Superior temporal gyrus (tissue), 1 donor: Measurements from ENCODE around the gene IGF1R.

Experiments used
- DNase-seq: peaks from one replicate; pipeline ENCODE4 v3.0.0-alpha.2; 2016; ENCODE audit errors: extremely low spot score

Gene IGF1R

GRCh38 chr15:98725874-98726273, 77.5 kb downstream of the IGF1R start:
- DNase-seq = no peak

- no peak for DNase-seq
Measured at GRCh38 chr15:98727115-98728040, 79.0 kb downstream of the IGF1R start.

- DNase-seq = no peak
Measured at GRCh38 chr15:98728082-98728810, 79.9 kb downstream of the IGF1R start.

DNA sequence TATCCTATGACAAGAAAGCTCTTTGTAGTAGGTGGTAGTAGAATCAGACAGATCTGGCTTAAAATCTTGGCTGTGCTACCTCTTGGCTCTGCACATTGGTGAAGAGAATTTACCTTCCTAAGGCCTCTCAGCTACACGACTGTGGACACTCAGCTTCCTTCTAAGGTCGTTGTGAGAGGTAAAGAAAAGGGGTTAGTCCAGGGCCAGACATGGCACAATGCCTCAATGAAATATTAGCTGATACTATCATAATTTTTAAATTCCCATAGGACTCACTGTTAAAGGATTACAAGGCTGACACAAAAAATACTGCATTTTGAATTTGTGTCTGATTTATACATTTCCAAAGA, 80.4 kb downstream of the IGF1R start:
- no peak for DNase-seq

- no peak for DNase-seq
Measured at GRCh38 chr15:98729446-98730042, 81.2 kb downstream of the IGF1R start.

DNA sequence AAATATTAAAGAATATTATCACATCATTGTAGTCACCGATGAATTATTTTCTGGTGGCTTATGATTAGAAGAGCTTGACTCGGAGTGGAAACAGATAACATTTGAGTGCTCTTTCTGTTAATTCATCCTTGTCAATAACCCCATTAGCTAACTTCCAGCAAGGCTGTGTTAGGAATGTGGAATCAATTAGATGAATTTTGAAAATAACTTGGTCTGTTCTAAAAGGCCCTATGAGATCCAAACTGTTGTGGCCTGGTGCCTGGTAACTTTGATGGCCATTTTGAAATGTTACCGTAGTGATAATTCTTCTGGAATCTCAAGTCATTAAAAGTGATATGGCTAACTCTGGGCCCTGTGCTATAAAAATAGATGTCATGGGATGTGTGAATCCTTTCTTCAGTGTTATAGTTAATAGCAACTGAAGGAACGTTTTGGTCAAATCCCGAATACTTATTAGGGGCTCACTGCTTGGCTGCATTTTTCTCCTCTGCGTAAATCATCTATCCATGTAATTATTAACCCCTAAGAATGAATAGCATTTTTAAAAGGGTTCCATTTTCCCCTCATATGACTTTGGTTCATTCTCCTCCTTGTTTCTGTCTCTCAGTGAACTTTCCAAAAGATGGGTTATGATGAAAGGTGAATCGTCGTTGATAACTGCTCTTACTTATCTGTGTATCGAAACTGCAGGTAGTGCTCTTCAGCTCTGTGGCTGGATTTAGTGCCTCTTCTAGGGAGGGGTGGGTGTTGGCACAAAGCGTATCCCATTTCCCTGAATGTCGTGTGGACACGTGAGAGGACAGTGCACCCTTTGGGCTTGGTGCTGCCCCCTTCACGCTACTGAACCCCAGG, 82.7 kb downstream of the IGF1R start:
- no peak for DNase-seq

GRCh38 chr15:98731712-98732450, 83.5 kb downstream of the IGF1R start:
- DNase-seq = no peak

GRCh38 chr15:98733098-98733497, 84.8 kb downstream of the IGF1R start:
- no peak for DNase-seq

- DNase-seq = no peak
Measured at GRCh38 chr15:98734466-98735199, 86.3 kb downstream of the IGF1R start.

- no peak for DNase-seq
Measured at GRCh38 chr15:98735304-98735703, 87.0 kb downstream of the IGF1R start.

GRCh38 chr15:98735895-98736617, 87.7 kb downstream of the IGF1R start:
- DNase-seq = no peak

GRCh38 chr15:98737159-98737558, 88.8 kb downstream of the IGF1R start:
- DNase-seq = no peak

- no peak for DNase-seq
Measured at GRCh38 chr15:98737721-98738120, 89.4 kb downstream of the IGF1R start.

DNA sequence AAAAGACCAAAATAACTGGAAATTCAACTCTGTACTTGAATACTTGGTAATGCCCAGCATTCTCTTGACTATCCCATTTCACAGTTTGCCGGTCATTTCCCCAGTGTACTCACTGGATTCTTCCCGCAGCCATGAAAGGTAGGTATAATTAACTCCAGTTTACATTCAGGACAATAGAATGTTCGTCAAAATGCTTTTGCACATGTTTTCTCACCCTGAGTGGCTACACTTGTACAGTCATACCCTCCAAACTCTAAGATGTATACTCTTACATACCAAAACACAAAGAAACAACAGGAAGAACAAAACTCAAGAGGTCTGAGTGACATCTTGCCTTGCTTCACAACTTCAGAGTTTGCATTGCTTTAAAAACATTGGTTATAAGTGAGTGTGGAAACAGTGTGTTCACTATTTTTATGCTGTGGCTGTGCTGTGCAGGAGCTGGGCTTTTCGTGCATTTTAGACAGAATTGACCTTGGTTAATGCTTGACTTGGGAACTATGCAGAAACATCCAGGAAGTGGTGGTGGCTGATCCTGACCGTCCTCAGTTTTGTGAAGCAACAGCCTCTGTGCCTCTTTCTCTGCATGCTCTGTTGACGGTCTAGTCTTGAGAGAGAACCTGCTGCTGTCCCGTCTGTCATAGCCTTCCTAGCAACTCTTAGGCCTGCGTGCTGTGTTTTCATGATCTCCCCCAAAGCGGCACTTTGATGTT, 90.5 kb downstream of the IGF1R start:
- no peak for DNase-seq

DNA sequence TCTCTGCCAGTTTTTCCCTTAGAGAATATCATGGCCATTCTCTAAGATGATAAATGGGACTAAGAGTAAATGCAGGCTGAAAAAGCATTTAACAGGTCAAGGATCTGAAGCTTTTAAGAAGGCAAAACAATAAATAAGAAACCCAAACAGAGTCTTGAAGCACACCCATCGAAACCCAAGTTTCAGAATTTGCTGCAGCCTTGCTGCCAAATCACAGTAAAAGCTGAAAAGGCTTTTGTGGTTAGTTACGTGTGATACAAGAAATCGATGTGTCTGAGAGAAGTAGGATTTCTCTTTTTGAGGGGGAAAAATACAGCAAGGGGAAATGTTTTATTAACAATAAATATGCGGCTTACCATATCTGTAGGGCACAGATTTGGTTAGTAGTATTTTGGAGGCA, 92.0 kb downstream of the IGF1R start:
- DNase-seq = no peak

- DNase-seq = no peak
Measured at GRCh38 chr15:98740963-98741362, 92.6 kb downstream of the IGF1R start.

GRCh38 chr15:98743177-98743576, 94.8 kb downstream of the IGF1R start:
- no peak for DNase-seq

DNA sequence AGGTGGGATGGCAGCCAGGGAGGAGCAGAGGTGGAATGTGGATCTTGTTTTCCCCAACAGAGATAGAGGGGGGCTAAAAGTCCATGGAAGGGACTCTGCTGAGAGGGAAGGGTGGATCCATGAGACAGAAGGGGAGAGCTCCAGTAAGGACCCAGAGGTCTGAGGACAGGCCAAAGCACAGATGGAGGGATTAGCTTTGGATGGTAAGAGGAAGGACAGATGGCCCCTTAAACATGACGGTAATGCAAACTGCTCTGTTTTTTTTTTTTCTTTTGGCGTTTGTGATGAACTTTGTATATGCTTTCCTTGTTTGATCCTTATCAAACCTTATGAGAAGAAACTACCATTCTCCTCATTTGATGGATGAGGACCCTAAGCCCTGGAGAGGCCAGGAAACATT, 96.2 kb downstream of the IGF1R start:
- no peak for DNase-seq

DNA sequence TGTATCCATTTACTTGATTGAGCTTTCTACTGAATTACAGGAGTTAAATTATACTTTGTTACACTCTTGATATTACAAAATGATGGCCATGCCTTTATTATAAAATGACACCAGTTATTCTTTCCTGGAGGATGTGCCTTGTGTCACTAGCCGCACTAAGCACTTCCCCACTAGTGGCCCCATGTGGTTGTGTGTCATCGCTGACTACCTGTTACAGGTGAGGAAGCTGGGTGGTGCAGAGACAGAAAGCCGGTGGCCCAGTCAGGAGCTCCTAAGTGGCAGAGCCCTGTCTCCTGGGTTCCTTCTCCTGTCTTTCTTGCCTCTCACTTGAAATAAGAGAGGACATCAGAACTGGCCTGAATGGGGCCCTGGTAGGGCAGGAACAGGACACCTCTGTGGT, 96.8 kb downstream of the IGF1R start:
- no peak for DNase-seq
